ENCODE results near the gene PRAC2. TPM values are rescaled to one million over a fixed set of nuclear protein-coding genes. Genes with fewer than 3 reads are reported as not detected.

Gene PRAC2
- total and polyA plus RNA-seq, 12 donors: not detected

DNA sequence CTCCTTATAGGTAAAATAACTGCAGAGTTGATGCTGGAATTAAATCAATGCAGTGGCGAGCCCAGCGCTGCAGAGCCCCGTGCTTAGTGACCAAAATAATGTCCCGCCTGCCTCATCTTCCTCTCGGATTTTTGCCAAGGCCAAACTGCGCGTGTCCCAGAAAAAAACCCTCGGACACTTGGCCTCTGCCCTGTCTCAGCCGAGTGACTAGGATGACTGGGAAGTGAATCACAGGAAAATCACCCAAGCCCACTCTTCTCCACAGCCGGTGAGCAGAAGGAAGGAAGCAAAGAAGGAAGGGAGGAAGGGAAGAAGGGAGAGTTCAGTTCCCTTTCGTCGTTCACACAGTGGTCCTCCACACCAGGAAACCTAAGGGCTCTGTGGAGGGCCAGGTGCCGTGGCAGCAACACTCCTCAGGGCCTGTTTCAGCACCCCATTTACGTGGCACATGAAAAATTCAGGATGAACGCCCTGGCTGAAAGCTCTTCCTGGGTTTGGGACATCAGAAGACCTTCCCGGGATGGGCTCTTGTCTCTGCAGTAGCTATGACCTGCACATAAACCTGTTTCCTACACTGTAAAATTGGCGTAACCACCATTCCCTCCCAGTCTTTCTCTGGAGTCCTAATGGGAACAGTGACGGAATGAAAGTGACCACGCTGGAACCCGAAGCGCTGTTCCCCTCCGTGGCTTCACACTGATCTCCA is 31.0 kb downstream of the PRAC2 start:
- Histone ChIP-seq H3K36me3 (no peaks in the 10 kb centered on the region), H3K4me3 (no peak overlapping the region), H3K4me1 (peaks cover 0 to 37% (median 8%) of the 10 kb centered on the region in 9 donors), H3K27me3 (peaks cover 45 to 100% (median 100%) of the 10 kb centered on the region in 7 donors), H3K9me3 (no peaks in the 10 kb centered on the region), H3K27ac (no peak overlapping the region)
- 9 to 10% methylated on average over 22 of the region's 22 CpGs for WGBS, 2 donors
- DNase-seq: no peak
- TF ChIP-seq, protein P1, sequence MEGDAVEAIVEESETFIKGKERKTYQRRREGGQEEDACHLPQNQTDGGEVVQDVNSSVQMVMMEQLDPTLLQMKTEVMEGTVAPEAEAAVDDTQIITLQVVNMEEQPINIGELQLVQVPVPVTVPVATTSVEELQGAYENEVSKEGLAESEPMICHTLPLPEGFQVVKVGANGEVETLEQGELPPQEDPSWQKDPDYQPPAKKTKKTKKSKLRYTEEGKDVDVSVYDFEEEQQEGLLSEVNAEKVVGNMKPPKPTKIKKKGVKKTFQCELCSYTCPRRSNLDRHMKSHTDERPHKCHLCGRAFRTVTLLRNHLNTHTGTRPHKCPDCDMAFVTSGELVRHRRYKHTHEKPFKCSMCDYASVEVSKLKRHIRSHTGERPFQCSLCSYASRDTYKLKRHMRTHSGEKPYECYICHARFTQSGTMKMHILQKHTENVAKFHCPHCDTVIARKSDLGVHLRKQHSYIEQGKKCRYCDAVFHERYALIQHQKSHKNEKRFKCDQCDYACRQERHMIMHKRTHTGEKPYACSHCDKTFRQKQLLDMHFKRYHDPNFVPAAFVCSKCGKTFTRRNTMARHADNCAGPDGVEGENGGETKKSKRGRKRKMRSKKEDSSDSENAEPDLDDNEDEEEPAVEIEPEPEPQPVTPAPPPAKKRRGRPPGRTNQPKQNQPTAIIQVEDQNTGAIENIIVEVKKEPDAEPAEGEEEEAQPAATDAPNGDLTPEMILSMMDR (IDR thresholded peaks at IDR 0.05): no peak
- intact Hi-C loops (cut with DNase I): no loop called here
- peak in 1 of 8 donors; percentile 15 for ATAC-seq

DNA sequence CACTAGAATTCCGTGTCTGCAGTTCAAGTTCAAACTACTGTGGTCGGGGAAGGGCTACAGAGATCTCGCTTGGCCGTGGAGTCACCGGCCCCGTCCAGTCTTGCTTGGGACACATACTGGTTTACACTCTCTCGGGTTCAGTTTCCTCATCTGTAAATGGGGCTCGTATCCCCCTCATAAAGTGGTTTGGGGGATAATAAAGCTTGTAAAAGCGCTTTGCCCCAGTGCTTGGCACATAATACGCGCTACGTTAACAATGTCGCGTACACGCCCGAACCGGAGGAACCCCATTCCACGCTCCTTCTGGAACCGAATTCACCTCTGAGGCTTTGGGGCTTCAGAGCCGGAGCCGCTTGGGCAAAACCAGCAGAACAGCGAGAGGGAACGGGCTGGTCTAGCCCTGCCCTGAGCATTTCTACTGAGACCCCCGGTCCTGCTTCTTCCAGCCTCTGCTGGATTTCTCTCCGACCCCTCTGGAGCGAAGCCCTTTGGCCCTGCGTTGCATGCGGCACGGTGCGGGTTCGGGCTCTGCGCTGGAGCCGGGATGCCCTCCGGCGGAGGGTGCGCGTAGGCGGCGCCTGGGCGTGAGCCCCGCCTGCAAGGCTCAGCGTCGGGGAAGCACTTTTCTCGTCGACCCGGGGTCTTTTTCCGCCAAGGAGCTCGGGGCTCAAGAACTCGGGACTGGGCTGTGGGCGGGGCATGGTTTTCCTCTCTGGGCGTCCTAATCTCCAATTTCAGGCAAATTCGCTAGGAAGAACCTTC is 31.7 kb downstream of the PRAC2 start:
- no peak for DNase-seq
- H3K27me3 ChIP-seq: peaks cover 43 to 100% (median 100%) of the 10 kb centered on the region in 7 donors

DNA sequence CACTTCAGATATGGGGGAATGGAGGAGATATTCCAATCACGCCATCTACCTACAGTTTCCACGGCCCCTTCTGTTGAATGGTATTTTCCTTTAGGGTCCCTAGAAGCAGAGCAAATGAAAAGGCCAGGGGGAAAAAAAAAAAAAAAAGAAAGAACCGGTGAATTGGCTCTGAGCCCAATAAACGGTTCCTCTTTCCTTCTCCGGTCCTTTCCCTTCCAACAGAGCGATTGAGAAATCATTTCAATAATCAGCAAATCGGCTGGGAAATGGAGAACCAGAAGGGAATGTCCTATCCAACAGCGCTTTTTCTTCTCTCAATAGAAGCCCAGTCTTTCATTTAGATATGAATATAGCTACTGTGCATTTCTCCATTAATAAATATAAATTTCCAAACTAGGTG is 32.4 kb downstream of the PRAC2 start:
- Histone ChIP-seq H3K27ac (no peak overlapping the region), H3K4me1 (peaks cover 0 to 37% (median 8%) of the 10 kb centered on the region in 9 donors), H3K9me3 (no peaks in the 10 kb centered on the region), H3K27me3 (peaks cover 36 to 100% (median 100%) of the 10 kb centered on the region in 7 donors), H3K36me3 (no peaks in the 10 kb centered on the region), H3K4me3 (no peak overlapping the region)
- intact Hi-C loops (cut with DNase I): no loop called here
- WGBS, 2 donors: 16% methylated on average over 8 of the region's 8 CpGs
- DNase-seq (no peak), ATAC-seq (no peak)
- TF ChIP-seq, protein P1 (IDR thresholded peaks at IDR 0.05): no peak

More for the DNA sequence above, 31.7 kb downstream of the PRAC2 start:
- ATAC-seq: peak in 1 of 8 donors; percentile 9
- Histone ChIP-seq H3K36me3 (no peaks in the 10 kb centered on the region), H3K27ac (no peak overlapping the region), H3K4me1 (peaks cover 0 to 37% (median 8%) of the 10 kb centered on the region in 9 donors), H3K4me3 (no peak overlapping the region), H3K9me3 (no peaks in the 10 kb centered on the region)
- intact Hi-C loops (cut with DNase I): no loop called here
- WGBS, 2 donors: 6% methylated on average over 52 of the region's 52 CpGs
- TF ChIP-seq, protein P1 (IDR thresholded peaks at IDR 0.05): no peak

DNA sequence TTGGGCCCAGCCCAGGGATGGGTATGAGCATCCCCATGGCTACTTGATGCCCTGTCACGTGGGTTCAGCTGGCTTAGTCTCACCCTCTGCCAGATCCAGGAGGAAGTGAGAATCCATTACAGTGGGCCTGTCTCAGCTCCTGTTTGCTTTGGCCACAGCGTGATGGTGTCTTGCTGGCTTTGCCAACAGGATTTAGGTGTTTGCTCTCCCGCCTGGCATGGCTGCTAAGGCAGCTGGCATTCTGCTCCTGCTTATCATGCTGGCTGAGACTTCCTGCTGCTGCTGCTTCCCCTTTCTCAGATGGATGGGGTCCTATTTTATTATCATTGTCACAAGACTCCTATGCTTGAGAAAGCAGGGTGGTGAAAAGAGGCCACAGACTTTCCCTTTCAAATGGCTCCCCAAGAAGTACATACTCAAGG is 33.9 kb downstream of the PRAC2 start:
- DNase-seq (no peak), ATAC-seq (no peak)
- Histone ChIP-seq H3K27me3 (peaks cover 31 to 100% (median 93%) of the 10 kb centered on the region in 7 donors), H3K27ac (no peak overlapping the region), H3K9me3 (no peaks in the 10 kb centered on the region), H3K4me1 (peaks cover 0 to 37% (median 8%) of the 10 kb centered on the region in 9 donors), H3K4me3 (no peak overlapping the region), H3K36me3 (no peaks in the 10 kb centered on the region)
- intact Hi-C loops (cut with DNase I): no loop called here
- 16 to 41% methylated on average over 3 of the region's 3 CpGs for WGBS, 2 donors
- TF ChIP-seq, protein P1 (IDR thresholded peaks at IDR 0.05): no peak

All from heart right ventricle (tissue), 16 donors.